OCI-LY3 (cell line): ENCODE results near the gene PALLD.
"Not testable (repeated sequence)": the region's sequence is repeated elsewhere in the genome, so short reads cannot be mapped to it uniquely, and the experiment has no call there.

Source experiments
- H2AFZ ChIP-seq: fragments of 200-600, 300-600 bp; shearing (Covaris generic); 2 replicates; pipeline ENCODE4 v1.6.0; 2014; ENCODE audit warnings: antibody characterized with exemption, low read depth, low read length
- H3K27ac ChIP-seq: fragments of 200-600, 300-600 bp; sonication (generic); 2 replicates; pipeline ENCODE4 v1.5.1; 2014; ENCODE audit warnings: mild to moderate bottlenecking, low read length, moderate library complexity, mixed read lengths
- H3K27me3 ChIP-seq: fragments of 200-600, 300-600 bp; sonication (generic); 2 replicates; pipeline ENCODE4 v1.6.1; 2014; ENCODE audit warnings: low read depth, low read length, mixed read lengths
- H3K36me3 ChIP-seq: fragments of 200-600, 300-600 bp; sonication (generic); replicated peaks from 2 replicates; pipeline ENCODE3; 2014; ENCODE audit warnings: low read depth, low read length, mixed read lengths
- H3K4me1 ChIP-seq: fragments of 300-600, 200-600 bp; sonication (generic); 2 replicates; pipeline ENCODE4 v1.6.1; 2014; ENCODE audit warnings: low read length, mixed read lengths
- H3K4me2 ChIP-seq: fragments of 200-600, 300-600 bp; sonication (generic); 2 replicates; pipeline ENCODE4 v1.6.1; 2014; ENCODE audit warnings: low read length, mixed read lengths
- H3K4me3 ChIP-seq: fragments of 300-600, 200-600 bp; sonication (generic); 2 replicates; pipeline ENCODE4 v1.5.1; 2014; ENCODE audit warnings: antibody characterized with exemption, mild to moderate bottlenecking, low read length, moderate library complexity
- H3K79me2 ChIP-seq: fragments of 300-600, 200-600 bp; shearing (Covaris generic); 2 replicates; pipeline ENCODE4 v1.6.1; 2014; ENCODE audit warnings: mild to moderate bottlenecking, low read length, mixed read lengths
- H3K9ac ChIP-seq: fragments of 300-600, 200-600 bp; shearing (Covaris generic); 2 replicates; pipeline ENCODE4 v1.6.0; 2014; ENCODE audit warnings: mild to moderate bottlenecking, low read length, moderate library complexity
- H3K9me3 ChIP-seq: fragments of 200-600, 300-600 bp; shearing (Covaris generic); 2 replicates; pipeline ENCODE4 v1.6.1; 2014; ENCODE audit warnings: low read length, mixed read lengths; ENCODE audit not compliant: insufficient read depth
- H4K20me1 ChIP-seq: fragments of 200-600, 300-600 bp; sonication (generic); 2 replicates; pipeline ENCODE4 v1.6.1; 2016; ENCODE audit warnings: low read length, mixed read lengths; ENCODE audit not compliant: insufficient read depth
- CTCF ChIP-seq: fragments of 200-600, 300-600 bp; sonication (generic); IDR thresholded peaks from 2 replicates; pipeline ENCODE4 v1.5.1; 2014; ENCODE audit warnings: antibody characterized with exemption, low read length, low read depth
- EZH2phosphoT487 ChIP-seq: fragments of 200-600 bp; shearing (Covaris generic); IDR thresholded peaks from 2 replicates; pipeline ENCODE4 v1.6.1; 2018; ENCODE audit warnings: antibody characterized with exemption, mixed run types, low read depth

The PALLD gene

GRCh38 chr4:168805341-168805740 is 308.5 kb downstream of the PALLD start:
- Histone ChIP-seq H3K4me2 (no peak overlapping the region), H3K27me3 (0 out of 2 replicates have a peak, but pooled peaks cover 4% of the 10 kb centered on the region), H3K9me3 (no peaks in the 10 kb centered on the region), H4K20me1 (no peaks in the 10 kb centered on the region), H3K36me3 (no peaks in the 10 kb centered on the region), H3K4me1 (no peaks in the 10 kb centered on the region), H3K79me2 (no peaks in the 10 kb centered on the region), H3K27ac (no peak overlapping the region), H2AFZ (no peak overlapping the region), H3K9ac (no peak overlapping the region), H3K4me3 (no peak overlapping the region)
- TF ChIP-seq EZH2phosphoT487 (no peak), CTCF (no peak)

GRCh38 chr4:168806247-168806646 is 309.4 kb downstream of the PALLD start:
- H3K4me2 ChIP-seq, H3K4me1 ChIP-seq, H3K36me3 ChIP-seq: not testable (repeated sequence)

GRCh38 chr4:168811207-168811606 is 314.4 kb downstream of the PALLD start:
- H3K27ac ChIP-seq, result no peak overlapping the region
- H3K79me2 ChIP-seq, result no peaks in the 10 kb centered on the region
- H3K4me2 ChIP-seq, result no peak overlapping the region
- H3K27me3 ChIP-seq, result peaks cover 23% of the 10 kb centered on the region
- no peaks in the 10 kb centered on the region for H3K4me1 ChIP-seq
- no peaks in the 10 kb centered on the region for H3K9me3 ChIP-seq
- no peak overlapping the region for H3K9ac ChIP-seq
- no peaks in the 10 kb centered on the region for H3K36me3 ChIP-seq
- H4K20me1 ChIP-seq, result no peaks in the 10 kb centered on the region
- TF ChIP-seq EZH2phosphoT487 (no peak), CTCF (no peak)
- no peak overlapping the region for H3K4me3 ChIP-seq
- no peak overlapping the region for H2AFZ ChIP-seq

More at GRCh38 chr4:168806247-168806646, 309.4 kb downstream of the PALLD start:
- not testable (repeated sequence) for H3K4me3 ChIP-seq, H3K79me2 ChIP-seq, H3K27ac ChIP-seq, H4K20me1 ChIP-seq, H3K27me3 ChIP-seq, H2AFZ ChIP-seq, H3K9ac ChIP-seq, H3K9me3 ChIP-seq

GRCh38 chr4:168811786-168812651 is 315.2 kb downstream of the PALLD start:
- Histone ChIP-seq H3K4me3 (no peak overlapping the region), H4K20me1 (no peaks in the 10 kb centered on the region), H3K4me1 (peaks cover 5% of the 10 kb centered on the region), H3K27ac (no peak overlapping the region), H3K9ac (no peak overlapping the region), H3K79me2 (no peaks in the 10 kb centered on the region), H3K36me3 (no peaks in the 10 kb centered on the region), H3K27me3 (peaks cover 24% of the 10 kb centered on the region), H3K9me3 (no peaks in the 10 kb centered on the region), H3K4me2 (no peak overlapping the region), H2AFZ (no peak overlapping the region)
- no peak for TF ChIP-seq CTCF
- no peak for TF ChIP-seq EZH2phosphoT487
